GM19035 (cell line): ENCODE measurements around the gene KCNB1.

Source experiments
- ATAC-seq: cut with Tn5 transposase; IDR thresholded peaks from one replicate; pipeline ENCODE4 v1.9.1; 2021; ENCODE audit not compliant: unreplicated experiment

The KCNB1 gene

DNA sequence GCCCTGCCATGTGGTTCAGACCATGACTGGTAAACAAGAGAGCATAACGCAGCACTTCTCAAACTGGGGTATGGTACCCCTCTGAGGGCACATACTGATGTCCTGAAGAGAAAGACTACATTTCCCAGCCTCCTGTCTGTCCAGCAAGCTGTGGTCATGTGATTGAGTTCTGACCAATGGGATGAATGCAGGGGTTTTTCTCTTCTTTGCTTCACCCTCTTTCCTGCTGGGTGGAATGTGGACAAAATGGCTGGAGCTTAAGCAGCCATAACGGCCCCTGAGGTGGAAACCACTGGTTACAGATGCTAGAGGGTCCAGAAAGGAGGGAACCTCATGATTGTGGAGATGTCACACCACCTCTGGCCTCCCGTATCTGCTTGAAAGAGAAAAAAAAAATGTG lies 19.4 kb upstream of the KCNB1 start:
- no peak for ATAC-seq

GRCh38 chr20:49497398-49497669 lies 14.9 kb upstream of the KCNB1 start:
- no peak for ATAC-seq

DNA sequence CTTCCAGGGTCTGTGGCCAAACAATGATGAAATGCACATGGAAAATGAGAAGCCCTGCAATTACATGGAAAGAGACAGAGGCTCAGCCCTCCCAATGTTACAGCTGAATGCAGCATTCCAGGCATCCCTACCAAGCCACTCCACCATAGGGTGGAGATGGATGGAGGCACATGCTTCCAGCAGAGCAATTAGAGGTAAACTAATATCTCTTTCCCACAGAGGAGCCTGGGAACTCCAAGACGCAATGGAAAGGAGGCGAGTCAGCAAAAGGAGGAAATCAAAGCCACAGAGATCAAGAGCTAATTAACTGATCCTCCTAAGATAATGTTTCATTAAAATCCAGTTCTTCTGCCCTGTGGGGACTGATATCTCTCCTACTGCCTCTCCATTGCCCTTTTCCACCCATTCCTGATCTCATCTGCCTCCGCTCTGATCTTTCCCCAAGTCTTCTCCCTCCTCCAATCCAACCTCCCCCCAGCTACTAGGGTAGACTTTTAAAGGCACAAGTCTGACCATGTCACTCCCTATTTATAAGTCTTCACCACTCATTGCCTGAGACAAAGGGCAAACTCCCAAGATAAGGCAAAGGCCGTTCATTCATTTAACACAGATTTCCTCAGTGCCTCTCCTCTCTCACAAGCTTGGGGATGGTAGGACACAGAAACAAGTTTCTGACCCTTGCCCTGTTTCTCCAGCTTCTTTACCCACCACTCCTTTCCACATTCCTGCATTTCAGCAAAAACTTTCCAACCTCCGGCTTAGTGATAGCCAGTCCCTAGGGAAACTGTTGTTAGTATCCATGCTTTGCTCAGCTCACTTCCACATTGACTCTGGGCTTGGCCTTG lies 14.3 kb upstream of the KCNB1 start:
- no peak for ATAC-seq

GRCh38 chr20:49496043-49496442 lies 13.6 kb upstream of the KCNB1 start:
- no peak for ATAC-seq

DNA sequence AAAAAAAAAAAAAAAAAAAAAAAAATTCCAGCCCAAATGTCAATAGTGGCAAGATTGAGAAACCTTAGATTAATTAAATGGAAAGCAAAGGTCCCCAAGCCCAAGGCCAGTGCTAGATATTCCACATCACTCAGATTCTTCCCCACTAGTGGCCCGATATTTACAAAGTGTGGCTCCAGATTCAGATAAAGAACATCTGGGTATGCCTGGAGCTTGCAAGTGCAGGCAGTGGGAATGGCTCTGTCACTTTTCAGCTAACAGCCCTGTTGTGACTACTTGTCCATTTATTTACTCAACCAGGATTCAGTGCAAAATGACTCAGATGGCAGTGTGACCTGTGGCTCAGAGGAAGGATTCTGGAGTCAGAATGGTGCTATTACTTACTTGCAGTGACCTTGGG lies 8.2 kb upstream of the KCNB1 start:
- no peak for ATAC-seq

DNA sequence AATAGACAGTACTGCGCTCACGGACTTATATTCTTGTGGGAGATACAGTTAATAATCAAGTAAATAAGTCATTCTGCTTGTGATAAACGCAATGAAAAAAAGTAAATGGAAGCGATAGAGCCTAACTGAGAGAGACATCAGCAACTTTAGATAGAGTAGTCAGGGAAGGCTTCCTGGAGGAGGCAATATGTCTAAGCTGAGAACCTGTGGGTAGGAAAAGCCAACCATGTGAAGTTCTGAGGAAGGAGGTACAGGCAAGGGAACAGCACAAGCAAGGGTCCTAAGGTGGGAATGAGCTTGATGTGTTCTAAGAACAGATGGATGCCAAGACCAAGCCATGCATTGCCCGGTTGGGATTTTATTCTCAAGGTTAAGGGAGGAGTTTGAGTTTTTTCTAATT lies 7.2 kb upstream of the KCNB1 start:
- no peak for ATAC-seq

DNA sequence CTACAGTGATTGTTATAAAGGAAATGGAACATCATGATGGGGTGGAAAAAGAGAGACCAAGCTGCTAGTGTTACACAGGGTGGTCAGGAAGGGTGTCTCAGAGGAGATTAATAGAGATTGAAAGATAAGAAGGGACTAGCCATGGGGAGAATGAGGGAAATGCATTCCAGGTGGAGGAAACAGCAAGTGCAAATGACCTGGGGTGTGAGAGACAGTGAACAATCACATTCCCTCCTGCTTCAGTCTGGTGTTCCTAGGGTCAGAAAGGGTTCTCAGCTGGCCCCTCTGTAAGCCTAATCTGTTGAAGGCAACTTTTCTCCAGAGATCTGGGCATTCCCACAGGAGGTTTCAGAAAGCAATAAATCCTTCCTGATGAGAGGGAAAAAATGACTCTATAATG lies 3.6 kb upstream of the KCNB1 start:
- ATAC-seq = no peak

DNA sequence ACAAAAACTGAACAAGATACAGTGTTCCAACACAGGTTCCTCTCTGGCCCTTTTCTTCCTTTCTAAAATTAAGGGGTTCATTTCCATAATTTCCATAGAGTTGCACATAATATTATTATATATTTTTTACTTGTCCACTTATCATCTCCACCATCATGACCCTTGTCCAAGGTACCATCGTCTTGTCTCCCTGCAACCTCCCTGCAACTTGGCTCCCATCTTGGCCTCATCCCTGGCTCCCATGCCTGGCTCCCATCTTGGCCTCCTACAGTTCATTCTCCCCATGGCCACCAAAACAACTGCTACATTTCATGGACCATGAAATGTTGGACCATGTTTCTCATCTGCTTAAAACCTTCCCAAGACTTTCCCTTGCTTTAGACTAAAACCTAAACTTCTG lies 3.1 kb upstream of the KCNB1 start:
- no peak for ATAC-seq

DNA sequence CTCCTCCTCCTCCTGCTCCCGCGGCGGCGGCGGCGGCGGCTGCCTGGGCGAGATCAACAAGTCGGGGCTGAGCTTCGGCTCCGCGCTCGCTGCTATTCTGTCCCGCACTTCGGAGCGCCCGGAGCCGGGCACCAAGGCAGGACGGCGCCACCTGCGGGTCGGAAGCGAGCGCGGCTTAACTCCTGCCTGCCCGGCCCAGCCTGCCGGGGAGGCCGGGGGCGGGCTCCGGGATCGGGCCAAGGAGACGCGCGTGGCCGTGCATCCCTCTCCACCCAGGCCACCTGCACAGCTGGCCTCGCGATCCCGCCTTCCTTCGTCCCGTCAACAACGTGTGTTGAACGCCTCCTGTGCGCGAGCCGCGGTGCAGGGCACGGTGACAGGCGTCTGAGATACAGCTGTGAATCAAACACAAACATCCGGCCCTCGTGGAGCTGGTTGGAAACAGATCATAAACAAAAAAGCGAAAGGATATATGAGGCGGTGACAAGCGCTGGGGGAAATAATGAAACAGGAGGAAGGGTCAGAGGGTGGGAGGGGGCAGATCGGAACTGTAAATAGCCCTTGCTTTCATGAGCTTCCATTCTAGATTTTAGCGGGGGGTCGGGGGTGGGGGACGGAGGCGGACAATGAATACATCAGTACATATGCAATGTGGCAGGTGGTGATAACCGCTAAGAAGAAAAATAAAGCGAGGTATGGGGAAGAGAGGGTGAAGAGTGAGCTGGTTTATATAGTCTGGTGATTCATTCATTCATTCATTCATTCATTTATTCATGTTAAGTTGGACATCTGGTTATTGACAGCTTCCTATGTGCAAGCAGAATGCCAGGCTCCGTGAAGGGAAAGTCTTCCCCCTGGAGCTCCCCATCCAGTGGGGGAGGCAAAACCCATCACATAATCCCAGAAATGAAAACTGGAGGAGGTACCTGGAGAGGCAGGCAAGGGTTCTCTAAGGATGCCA lies 2.0 kb upstream of the KCNB1 start:
- peak; percentile 52 for ATAC-seq

DNA sequence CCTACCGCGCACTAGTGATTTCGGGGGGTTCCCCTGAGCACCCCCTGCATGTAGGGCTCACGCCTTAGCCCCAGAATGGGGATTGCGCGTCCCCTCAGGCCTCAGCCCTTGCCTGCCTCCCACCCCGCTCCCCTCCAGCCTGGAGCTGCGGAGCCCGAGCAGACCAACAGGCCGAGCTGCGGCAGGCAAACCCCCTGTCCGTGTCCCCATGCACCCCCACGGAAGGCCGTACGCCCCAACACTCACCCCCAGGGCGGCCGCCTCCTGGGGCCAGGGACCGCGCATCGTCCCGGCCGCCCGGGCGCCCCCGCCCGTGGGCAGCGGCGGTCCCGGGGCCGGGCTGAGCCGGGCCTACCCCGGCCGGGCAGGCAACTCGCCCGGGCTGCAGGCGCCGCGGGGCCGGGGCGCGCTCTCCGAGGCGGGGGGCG lies 1.2 kb upstream of the KCNB1 start:
- no peak for ATAC-seq

DNA sequence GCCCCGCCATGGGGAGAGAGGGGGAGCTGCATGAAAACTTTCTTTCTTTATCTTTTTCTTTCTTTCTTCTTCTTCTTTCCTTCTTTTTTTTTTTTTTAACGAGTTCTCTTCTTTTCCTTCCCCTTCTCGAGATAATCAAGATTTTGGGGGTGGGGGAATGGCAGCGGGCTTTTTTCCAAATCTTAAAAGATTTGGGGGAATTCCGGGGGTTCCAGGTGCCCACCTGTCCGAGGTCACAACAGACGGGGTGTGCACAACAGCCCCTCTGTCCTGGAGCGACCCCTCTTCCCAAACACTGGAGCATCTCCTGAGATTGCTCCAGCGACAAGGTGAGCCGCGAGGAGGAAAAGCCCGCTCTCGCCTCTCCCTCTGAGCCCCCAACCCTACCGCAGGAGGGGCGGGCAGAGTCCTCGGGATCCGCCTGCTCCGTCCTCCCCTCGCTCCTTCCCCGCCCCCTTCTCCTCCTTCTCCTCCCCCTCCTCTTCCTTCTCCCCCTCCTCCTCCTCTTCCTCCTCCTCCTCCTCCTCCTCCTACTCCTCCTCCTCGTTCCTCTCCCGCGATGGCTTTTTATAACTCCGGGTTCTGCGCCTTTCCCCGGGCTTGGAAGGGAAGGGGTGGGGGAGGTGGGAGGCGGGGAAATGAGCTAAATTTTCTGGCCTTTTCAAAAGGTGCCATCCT lies 689 bp upstream of the KCNB1 start:
- ATAC-seq = no peak

GRCh38 chr20:49482173-49482572 lies 295 bp downstream of the KCNB1 start:
- ATAC-seq = no peak

DNA sequence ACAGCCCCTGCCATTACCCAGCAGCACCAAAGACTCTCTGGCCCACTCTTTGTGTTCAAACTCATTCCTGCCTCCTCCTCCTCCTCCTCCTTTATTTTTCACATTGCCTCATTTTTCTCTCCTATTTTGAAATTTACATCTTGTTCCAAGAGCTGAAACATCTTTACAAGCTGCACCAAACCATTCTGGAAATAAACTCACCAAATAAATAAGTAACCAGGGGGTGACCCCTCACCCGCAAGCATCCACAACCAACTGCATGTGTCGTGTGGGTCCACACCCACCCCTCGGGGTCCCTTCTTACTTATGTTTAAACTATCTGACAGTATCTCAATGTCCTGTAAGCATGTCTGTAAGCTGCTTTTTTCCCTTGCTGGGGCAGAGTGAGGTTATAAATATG lies 1.4 kb downstream of the KCNB1 start:
- no peak for ATAC-seq

- ATAC-seq = no peak
Observed at GRCh38 chr20:49480236-49480635, 2.2 kb downstream of the KCNB1 start.

GRCh38 chr20:49479785-49480184 lies 2.7 kb downstream of the KCNB1 start:
- ATAC-seq = no peak

GRCh38 chr20:49478754-49479689 lies 3.4 kb downstream of the KCNB1 start:
- ATAC-seq = no peak

DNA sequence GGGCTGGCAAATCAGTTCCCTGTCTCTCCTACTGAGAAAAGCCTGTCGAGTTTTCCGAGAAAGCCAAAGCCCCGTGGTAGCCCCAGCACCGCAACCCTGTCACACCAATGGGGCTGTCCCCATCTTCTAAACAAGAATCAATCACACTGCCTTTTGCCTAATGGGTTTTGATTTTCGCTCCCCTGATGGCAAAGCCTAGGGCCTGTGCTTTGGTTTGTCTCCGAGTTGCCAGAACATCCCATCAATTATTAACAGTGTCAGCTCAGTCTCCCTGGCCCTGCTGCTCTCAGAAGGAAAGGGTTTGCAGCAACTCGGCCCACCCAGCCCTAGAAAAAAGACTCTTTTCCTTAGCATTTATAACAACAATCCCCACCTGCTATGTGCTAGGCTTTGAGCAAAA lies 4.2 kb downstream of the KCNB1 start:
- no peak for ATAC-seq

DNA sequence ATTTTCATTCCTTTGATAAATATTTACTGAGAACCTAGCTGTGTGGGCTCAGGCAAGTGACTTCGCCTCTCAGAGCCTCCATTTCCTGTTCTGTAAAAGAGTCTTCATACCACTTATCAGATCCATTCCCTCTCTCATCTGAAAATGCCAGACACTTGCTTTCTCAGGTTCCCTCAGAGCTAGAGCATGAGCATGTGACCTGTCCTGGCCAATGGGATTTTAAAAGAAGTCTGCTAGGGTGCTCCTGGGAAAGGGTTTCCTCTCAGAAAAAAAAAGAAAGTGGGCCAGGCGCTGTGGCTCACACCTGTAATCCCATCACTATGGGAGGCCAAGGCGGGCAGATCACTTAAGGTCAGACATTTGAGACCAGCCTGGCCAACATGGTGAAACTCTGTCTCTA lies 5.3 kb downstream of the KCNB1 start:
- ATAC-seq = no peak

GRCh38 chr20:49476016-49476355 lies 6.5 kb downstream of the KCNB1 start:
- no peak for ATAC-seq

DNA sequence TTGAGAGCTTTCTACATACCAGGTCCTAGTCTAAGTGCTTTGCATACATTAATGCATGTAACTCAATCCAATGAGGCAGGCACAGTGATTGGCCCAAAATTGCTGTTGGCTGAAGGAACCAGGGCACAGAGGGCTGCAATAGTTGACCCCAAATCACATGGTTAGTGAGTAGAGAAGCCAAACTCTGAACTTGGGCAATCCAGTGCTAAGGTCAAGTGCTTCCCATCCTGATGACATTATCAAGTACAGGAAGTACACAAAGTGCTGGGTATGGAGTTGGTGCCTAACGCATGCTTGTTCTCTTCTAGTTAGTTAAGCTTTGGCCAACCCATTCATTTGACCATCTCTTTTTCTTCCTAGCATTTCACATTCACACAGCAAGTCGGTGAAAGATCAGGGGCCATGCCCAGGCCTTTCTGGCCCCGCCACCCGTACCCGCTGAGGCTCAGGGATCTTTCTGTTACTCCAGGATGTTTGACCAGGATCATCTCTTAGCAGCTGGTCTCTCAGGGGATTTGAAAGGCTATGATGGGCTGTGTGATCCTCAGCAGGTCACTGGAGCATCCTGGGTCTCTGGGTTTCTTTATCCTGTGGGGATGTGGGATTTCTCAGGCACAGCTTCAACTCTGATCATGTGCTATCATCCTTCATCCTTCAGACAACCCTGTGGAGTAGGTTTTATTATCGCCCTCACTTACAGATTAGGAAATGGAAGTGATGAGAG lies 7.0 kb downstream of the KCNB1 start:
- ATAC-seq = no peak
